BLaER1 (cell line): ENCODE measurements around the gene PIRT.

Experiments
- H3K27ac ChIP-seq: shearing (Covaris generic); formaldehyde crosslinking; 2 replicates; pipeline ENCODE4 v1.8.1; 2022
- H3K27me3 ChIP-seq: shearing (Covaris generic); formaldehyde crosslinking; 2 replicates; pipeline ENCODE4 v1.8.1; 2022
- H3K36me3 ChIP-seq: shearing (Covaris generic); formaldehyde crosslinking; 2 replicates; pipeline ENCODE4 v1.8.1; 2022
- H3K4me1 ChIP-seq: shearing (Covaris generic); formaldehyde crosslinking; 2 replicates; pipeline ENCODE4 v1.8.1; 2022
- H3K4me2 ChIP-seq: shearing (Covaris generic); formaldehyde crosslinking; 2 replicates; pipeline ENCODE4 v1.8.1; 2022
- H3K4me3 ChIP-seq: shearing (Covaris generic); formaldehyde crosslinking; 2 replicates; pipeline ENCODE4 v1.8.1; 2022
- H3K9ac ChIP-seq: shearing (Covaris generic); formaldehyde crosslinking; 2 replicates; pipeline ENCODE4 v1.8.1; 2022
- H3K9me3 ChIP-seq: shearing (Covaris generic); formaldehyde crosslinking; 2 replicates; pipeline ENCODE4 v1.8.1; 2022
- H4K20me1 ChIP-seq: shearing (Covaris generic); formaldehyde crosslinking; 2 replicates; pipeline ENCODE4 v1.8.1; 2022
- Cebpa-rat ChIP-seq: shearing (Covaris generic); IDR thresholded peaks from 2 replicates; pipeline ENCODE4 v1.8.1; 2022

The PIRT gene

GRCh38 chr17:10775740-10776356, 62.0 kb downstream of the PIRT start:
- H4K20me1 ChIP-seq: no peaks in the 10 kb centered on the region
- no peak overlapping the region for H3K9ac ChIP-seq
- H3K27me3 ChIP-seq: no peaks in the 10 kb centered on the region
- no peak overlapping the region for H3K4me2 ChIP-seq
- peaks cover 25% of the 10 kb centered on the region for H3K4me1 ChIP-seq
- H3K4me3 ChIP-seq: no peak overlapping the region
- H3K36me3 ChIP-seq: no peaks in the 10 kb centered on the region
- H3K9me3 ChIP-seq: peaks cover 8% of the 10 kb centered on the region
- no peak for TF ChIP-seq Cebpa-rat
- no peak overlapping the region for H3K27ac ChIP-seq

- H3K9ac ChIP-seq: no peak overlapping the region
- TF ChIP-seq Cebpa-rat: no peak
- no peak overlapping the region for H3K27ac ChIP-seq
- no peak overlapping the region for H3K4me3 ChIP-seq
- H3K36me3 ChIP-seq: no peaks in the 10 kb centered on the region
- H4K20me1 ChIP-seq: no peaks in the 10 kb centered on the region
- peaks cover 25% of the 10 kb centered on the region for H3K4me1 ChIP-seq
- H3K4me2 ChIP-seq: no peak overlapping the region
- no peaks in the 10 kb centered on the region for H3K27me3 ChIP-seq
- peaks cover 8% of the 10 kb centered on the region for H3K9me3 ChIP-seq
These were observed 62.8 kb downstream of the PIRT start for GRCh38 chr17:10775058-10775457.

- Histone ChIP-seq H3K27ac (no peak overlapping the region), H4K20me1 (no peaks in the 10 kb centered on the region), H3K4me1 (peaks cover 25% of the 10 kb centered on the region), H3K4me3 (no peak overlapping the region), H3K9me3 (peaks cover 8% of the 10 kb centered on the region), H3K9ac (no peak overlapping the region), H3K4me2 (peak overlapping the region; percentile 56), H3K27me3 (no peaks in the 10 kb centered on the region), H3K36me3 (no peaks in the 10 kb centered on the region)
- TF ChIP-seq Cebpa-rat: no peak
These were observed 64.5 kb downstream of the PIRT start for GRCh38 chr17:10773391-10773790.
